ENCODE measurements around the gene PEX7. TPM values are rescaled to one million over a fixed set of nuclear protein-coding genes. Genes with fewer than 3 reads are reported as not detected.

PEX7 gene
- total RNA-seq, 2 experiments from 2014 or later: 5.4 to 6.4 TPM

DNA sequence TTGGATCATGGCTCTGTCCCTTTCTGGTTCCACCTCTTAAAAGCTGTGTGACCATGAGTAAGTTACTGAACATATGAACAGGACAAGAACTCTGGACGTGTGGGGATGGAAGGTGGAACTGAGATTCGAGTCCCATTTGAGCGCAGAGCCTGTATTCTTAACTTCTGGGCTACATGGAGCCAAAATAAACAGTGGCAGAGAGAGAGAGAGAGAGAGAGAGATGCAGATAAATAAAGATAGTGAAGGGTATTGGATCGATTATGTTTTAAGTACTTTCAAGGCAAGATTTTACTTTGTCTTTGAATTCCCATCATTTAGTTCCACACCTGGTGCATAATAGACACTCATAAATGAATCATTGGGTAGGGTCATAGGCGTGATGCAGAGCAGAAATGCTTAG, 139.5 kb downstream of the PEX7 start:
- Mint-ChIP-seq H3K27ac (no peak overlapping the region), H3K4me3 (no peak overlapping the region), H3K36me3 (no peaks in the 10 kb centered on the region), H3K27me3 (peaks cover 30% of the 10 kb centered on the region), H3K9me3 (no peaks in the 10 kb centered on the region), H3K4me1 (ENCODE audit: low read depth) (no peaks in the 10 kb centered on the region)
- ChIA-PET POLR2A (no interaction called here), CTCF (no interaction called here)
- no peak for DNase-seq
- intact Hi-C loops (cut with micrococcal nuclease): no loop called here

DNA sequence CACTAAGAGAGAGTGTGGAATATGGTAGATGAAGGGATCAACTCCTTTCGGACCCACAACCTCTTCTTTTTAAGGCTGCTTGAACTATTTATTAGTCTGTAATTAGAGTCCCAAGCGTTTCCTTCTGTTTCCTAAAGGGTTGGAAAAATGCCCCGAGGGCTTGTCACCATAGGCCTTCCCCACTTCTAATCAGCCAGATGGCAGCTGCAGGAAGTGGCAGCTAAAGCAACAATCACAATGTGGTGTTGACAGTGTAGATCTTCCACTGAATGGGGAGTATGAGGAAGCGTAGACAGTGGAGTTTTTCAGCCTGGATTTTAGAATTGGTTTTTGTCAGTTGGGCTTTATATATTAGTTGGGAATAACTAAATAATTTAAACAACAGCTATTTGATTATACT, 140.3 kb downstream of the PEX7 start:
- H3K4me1 Mint-ChIP-seq (ENCODE audit: low read depth): peaks cover under 1% of the 10 kb centered on the region
- H3K27ac Mint-ChIP-seq: no peak overlapping the region
- ChIA-PET CTCF (no interaction called here), POLR2A (no interaction called here)
- H3K4me3 Mint-ChIP-seq: no peak overlapping the region
- H3K9me3 Mint-ChIP-seq: no peaks in the 10 kb centered on the region
- H3K27me3 Mint-ChIP-seq: peaks cover 32% of the 10 kb centered on the region
- no peaks in the 10 kb centered on the region for H3K36me3 Mint-ChIP-seq
- no peak for DNase-seq
- intact Hi-C loops (cut with micrococcal nuclease): no loop called here

DNA sequence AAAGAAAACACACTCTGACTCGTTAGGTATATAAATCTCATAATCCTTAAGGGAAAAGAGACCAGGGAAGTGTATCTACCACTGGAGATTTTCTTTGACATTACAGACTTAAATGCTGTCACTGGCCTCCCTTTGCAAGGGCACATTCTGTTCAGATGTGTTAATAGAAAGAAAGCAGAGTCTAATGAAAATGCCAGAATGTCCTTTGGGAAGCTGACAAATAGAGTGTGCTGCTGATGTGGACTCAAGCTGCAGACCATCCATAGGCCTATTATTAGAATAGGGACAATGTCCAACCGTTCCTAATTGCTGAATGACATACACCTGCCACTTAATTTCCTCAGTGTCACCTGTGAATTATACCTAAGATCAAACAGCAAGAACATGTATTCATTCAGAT, 140.9 kb downstream of the PEX7 start:
- H3K4me3 Mint-ChIP-seq: no peak overlapping the region
- DNase-seq: no peak
- no peaks in the 10 kb centered on the region for H3K9me3 Mint-ChIP-seq
- H3K27me3 Mint-ChIP-seq: peaks cover 36% of the 10 kb centered on the region
- ChIA-PET CTCF (interaction anchor here (0.7 to 1.2 kb wide), 2 partner anchors 118 to 269 kb away, joined by 3 to 5 read pairs; no protein-coding TSS in a partner anchor), POLR2A (no interaction called here)
- H3K4me1 Mint-ChIP-seq (ENCODE audit: low read depth): peaks cover 4% of the 10 kb centered on the region
- intact Hi-C loops (cut with micrococcal nuclease): no loop called here
- no peaks in the 10 kb centered on the region for H3K36me3 Mint-ChIP-seq
- H3K27ac Mint-ChIP-seq: no peak overlapping the region

Other genes with a start within 250 kb of the PEX7 start
- gene MAP3K5, start 30.1 kb upstream of the PEX7 start, total RNA-seq: 10 to 100 TPM; 13.2 to 13.8 TPM
- gene SLC35D3, start 99.7 kb downstream of the PEX7 start, total RNA-seq: not detected
- not detected for gene IL20RA, start 222.4 kb downstream of the PEX7 start, total RNA-seq